ENCODE data around the gene MORC1.
A peak's percentile ranks its signal among the peaks of the same experiment; 100 is the strongest.

MORC1 gene

DNA sequence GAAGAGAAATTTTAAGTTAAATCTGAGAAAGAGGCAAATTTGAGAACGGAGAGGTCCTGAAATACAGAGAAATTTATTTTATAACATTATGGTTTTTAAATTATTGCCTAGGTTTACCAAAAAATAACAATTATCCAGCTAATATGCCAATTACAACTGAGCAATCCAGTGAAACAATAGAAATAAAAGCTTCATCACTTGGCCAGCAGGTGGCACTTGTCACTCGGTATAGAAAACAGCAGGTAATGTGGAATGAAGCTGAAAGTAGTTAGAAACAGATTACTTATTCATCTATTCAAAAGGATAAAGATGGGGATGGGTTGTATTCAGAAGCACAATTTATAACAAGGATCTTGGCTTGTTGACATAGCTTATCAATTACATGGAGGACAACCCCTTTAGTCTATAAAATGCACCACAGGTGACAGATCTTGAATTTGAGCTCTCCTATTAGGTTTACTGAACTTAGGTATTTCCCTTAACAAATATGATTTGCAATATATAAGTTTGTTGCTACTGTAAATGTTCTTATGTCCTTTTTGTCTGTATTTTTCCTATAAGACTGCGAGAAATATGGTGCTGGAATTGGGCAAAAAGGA is 94.2 kb downstream of the MORC1 start:
- DNase-seq: peak; percentile 27

DNA sequence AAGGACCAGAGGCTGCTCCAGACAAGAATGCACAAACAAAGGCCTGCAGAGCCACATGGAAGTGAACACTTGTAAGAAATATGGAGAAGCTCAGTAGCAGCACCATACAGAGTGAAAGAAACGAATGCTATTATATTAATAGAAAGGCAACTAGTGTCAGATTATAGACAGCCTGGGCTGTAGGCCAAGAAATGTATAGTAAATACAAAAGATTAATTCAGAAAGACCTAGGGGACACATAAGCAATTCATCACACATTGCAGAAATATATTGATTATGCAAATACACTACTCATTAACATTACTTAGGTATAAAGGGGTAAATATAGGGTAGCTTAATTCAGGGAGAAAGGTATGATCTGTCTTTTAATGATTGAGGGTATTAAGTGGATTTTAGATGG is 94.8 kb downstream of the MORC1 start:
- no peak for DNase-seq

DNA sequence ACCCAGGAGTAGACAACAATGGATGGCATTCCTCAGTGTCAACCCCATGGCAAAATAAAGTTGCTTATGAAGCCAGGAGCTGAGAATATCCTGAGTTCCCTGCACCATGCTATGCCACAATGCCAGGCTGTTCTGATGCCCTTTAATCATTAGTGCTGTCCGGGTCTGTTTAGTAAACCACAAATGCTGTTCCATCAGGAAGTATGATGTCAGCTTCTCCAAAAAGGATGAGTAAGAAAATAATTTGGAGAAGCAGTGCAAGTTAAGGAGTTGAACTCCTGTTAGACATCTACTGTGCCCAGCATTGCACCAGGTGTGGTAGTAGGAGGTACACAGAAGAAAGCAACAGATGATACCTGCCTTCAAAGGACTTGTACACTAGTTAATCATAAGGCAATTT is 96.4 kb downstream of the MORC1 start:
- DNase-seq: no peak

DNA sequence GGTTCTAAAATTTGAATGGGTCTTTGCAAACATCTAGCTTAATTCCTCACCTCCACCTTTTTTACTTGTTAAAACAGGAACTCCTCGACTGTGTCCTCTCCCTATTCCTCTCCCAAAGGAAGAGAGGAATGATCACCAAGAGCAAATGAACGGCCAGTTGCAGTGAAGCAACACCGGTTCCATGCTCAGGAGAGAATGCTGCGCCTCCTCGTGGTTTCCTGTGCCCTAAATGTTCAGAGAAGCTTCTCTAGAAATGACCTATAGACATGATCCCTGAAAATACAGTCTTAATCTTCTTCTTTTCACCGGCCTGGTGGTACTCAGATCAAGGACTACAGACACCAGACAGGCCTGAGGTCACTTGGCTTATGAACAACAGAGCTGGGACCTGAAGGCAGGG is 99.1 kb downstream of the MORC1 start:
- DNase-seq: no peak

DNA sequence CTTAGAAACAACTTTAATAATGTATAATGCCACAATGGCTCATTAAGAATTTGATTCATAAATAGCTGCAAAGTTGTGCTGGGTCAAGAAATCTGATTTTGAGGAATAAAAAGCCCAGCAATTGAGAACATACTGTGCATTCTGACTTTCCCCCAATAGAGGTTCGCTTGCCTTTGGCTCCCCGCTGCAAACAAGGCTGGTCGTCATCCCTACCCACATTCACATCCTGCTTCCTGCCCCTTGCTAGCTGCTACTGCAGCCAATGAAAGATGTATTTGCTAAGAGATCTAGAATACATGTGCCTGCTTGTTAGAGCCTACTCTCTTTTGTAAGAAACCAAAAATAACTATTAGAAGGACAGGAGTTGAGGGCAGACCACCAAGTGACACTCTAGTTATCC is 112.5 kb downstream of the MORC1 start:
- no peak for DNase-seq

DNA sequence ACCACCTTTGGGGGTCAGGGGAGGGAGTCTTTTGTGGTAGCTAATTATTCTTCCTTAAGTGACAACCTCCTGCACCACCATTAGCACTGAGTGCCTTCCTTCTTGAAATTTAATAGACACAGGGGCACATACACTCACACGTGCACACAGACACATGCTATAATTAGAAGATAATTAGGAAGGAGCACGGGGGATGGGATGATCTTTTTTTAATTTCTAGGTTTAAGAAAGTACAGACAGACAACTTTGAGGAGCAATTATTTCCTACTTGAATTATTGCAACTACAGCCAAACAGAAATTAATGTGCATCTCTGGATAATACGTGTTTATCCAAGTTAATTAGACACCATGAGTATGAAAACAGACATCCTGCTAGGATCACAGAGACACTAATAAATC is 119.5 kb downstream of the MORC1 start:
- DNase-seq: no peak

DNA sequence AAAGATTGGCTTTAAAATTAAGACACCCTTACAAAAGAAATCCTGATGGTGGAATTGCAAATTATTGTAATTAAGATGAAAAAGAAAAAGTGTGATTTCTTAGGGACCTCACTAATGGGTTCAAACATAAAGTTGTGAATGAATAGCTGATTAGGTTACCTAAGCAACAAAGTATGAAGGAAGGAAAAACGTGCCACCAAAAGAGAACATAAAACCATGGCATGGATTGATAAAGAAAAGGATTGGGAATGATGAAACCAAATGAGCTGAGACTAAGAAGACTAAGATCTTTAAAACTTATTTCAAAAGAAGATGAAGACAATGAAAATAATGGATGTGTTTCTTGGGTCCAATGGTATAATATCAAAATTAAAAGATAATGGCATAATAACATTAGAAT is 132.1 kb downstream of the MORC1 start:
- no peak for DNase-seq

DNA sequence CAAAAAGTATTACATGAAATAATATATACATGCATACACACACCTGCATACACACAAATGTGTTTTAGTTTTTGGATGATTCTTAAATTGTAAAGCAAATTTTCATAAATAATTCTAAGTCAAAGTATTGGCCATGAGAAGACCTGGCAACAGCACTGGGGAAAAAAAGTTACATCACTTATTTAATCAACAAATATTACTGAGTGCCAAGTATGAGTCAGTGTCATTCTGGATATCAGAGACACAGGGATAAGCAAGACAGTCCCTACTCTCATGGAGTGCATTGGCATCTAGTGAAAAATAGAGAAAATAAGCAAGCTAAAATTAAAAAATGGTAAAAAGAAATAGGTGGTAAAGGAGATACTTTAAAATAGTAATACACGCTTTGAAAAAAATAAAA is 134.9 kb downstream of the MORC1 start:
- DNase-seq: no peak

DNA sequence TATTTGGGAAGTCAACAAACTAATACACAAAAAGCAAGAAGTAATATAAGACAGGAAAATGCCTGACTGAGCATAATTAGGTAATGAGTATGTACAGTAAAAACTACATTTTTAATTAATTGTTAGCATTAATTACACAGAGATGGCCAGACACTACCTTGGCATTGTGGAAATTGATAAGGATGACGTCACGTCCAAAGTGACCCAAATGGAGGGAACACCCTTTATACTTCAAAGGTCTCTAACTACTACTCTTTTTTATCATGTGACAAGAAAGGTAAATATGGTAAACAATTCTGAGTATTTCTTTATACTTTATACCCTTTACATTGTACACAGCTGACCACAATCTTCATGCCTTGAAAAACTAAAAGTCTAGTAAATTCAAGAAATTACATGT is 141.9 kb downstream of the MORC1 start:
- DNase-seq: no peak

DNA sequence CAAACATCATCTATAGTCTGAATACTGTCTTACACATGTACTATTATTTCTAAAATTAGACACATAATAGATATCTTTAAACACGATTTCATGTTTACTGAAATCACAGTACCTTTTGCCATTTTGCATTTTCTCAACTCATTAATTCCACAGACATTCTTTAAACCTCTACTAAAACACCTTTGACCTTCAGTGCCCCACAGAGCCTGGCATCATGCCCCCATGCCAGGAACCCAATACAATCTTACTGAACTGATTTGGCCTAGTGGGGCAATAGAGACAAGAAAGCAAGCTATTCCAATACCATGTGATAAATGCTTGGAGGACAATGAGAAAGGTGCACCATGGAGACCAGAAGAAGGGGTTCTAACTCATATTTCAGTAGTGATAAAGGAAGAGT is 144.9 kb downstream of the MORC1 start:
- no peak for DNase-seq

DNA sequence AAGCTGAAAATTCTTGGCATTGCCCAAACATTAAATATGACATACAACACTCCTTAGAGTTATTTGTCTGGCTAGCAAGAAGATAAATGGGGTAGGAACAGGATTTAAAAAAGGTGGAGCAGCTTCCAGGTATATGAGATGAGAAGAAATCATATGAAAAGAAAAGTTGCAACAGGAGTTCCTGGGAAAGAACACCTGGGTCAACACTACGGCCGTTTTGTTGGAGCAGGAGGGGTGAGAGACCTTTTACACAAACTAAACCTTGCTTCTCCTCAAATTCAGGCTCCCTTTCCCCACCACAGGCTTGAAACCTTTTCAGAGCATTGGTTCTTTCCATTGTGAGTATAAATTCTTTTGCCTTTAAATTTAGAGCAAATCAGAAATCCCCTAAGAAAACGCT is 145.5 kb downstream of the MORC1 start:
- no peak for DNase-seq

DNA sequence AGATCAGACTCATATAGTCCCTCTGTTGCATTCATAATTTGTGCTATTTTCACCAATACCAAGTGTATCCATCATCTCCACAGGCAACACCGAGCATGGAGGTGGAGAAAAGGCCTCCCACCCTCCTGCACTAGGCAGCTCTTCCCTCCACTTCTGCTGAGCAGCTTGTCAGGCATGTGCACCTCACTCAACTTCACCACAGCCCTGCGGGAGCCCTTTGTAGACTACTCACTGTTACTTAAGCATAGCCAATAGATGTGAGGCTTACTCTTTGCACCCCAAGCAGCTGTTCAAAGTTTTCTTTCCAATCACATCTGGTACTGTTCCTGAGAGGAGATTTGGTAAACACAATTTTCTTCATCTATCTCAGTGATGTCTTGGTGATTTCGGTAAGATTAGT is 147.4 kb downstream of the MORC1 start:
- DNase-seq: no peak

DNA sequence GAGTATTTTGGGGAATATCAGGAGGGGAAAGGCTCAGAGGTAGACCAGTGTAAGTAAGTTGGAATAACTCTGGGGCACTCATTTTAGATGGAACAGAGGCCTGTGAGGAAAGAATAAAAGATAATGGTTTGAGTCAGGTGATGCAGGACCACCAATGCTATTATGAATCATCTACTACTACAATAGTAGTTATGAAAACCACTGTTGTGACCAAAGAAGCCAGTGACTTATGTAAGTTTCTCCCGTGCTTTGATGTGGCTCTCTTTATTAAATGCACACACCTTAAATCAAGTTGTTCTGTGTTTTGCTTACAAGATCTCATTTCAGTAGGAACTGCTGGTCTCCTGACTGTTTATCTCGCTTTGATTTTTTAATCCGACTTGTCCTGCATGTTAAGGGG is 151.2 kb downstream of the MORC1 start:
- no peak for DNase-seq

DNA sequence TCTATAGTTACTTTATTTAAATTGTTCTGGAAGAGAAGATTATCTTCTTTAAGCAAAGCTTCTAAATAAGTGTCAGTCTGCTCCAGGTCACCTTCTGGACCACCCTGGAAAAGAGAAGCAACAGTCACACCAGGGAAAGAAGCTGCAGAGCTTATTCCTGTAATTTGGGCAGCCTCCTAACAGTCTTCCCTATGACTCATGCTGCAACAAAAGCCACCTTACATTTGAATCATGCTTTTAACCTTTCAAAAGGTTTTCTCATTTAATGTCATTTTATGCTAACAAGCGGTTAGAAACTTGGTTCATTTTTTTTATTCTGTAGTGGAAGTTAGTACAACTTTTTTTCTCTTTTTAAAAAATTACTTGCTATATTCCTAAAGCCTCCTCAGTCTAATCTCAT is 158.9 kb downstream of the MORC1 start:
- DNase-seq: no peak

DNA sequence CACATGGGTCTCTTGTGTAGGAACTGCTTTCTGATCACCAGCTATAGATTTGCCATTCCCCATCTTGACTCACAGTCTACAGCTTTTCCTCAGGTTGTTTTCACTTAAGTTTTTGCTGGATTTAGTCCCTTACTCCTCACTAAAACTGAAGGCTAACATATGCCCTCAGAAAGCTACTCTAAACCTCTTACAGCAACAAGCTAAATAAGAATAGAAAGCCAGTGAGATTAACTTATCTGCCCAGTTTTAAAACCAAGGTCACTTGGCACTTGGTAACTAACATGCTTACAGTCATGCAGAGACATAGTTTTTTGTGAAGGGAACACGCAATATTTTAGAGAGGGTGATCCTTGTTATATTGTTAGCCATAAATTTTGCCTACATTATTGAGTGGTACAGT is 164.2 kb downstream of the MORC1 start, which contains the start of gene GUCA1C:
TSS of gene GUCA1C (minus strand) at position 180 of the 400 bp plus-strand sequence. CDS start at position 63, 117 bp downstream.
- no peak for DNase-seq

DNA sequence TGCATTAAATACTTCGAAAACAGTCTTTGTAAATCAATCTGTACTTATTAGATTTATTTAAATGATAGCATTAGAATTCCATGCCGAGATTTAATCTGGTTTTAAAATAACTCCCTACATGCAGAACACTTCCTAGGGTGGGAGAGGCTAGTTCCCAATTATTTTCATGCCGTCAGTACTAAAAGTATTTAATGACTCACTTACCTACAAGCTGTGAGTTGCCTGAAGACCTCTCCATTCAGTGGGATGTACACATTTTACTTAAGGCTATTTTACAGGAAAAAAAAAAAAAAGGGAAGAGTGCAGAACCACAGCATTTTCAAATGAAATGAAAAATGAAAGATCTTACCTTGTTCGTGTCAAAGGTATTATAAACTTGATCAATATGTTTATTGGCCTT is 164.7 kb downstream of the MORC1 start:
- no peak for DNase-seq

DNA sequence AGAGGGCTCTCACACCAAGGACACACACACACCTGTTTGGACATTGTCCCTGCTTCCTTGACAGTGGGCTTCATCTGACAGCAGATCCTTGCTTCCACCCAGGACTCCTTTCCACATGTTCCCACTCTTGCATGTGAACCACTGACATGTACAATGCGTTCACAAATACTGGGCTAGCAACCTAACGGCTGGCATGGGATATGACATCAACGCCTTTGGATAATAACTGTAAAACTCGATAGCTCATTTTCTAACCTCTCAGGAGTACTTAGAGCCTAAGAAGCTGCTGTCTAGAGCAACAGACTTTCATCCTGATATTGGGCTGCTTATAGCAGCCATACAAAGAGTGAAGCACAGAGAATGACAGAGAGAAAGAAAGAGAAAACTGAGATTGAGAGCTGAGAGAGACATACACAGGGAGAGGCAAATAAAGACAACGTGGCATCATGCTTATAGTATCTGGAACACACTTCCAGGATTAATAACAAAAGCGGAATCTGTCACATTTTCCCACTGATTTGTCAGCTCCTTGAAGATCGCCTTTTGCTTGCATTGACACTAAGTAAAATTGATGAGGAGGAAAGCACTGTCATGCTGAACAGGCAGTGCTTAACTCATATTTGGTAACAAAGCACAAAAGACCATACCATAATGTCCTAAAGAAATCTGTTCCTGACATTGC is 166.0 kb downstream of the MORC1 start:
- no peak for DNase-seq

DNA sequence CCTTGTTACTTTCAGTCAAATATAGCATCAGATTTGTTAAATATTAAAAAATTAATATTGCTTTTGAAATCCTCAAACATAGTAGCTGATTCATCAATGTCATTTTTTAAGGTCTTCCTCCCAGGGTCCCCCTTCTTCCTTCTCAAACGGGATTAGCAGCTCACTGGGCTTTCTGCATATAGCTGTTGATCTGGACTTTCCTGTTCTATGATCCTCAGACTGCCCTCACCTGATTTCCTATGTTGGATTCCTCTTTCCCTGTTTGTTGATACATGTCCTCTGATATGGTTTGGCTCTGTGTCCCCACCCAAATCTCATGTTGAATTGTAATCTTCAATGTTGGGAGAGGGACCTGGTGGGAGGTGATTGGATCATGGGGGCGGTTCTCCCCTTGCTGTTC is 170.1 kb downstream of the MORC1 start:
- no peak for DNase-seq

DNA sequence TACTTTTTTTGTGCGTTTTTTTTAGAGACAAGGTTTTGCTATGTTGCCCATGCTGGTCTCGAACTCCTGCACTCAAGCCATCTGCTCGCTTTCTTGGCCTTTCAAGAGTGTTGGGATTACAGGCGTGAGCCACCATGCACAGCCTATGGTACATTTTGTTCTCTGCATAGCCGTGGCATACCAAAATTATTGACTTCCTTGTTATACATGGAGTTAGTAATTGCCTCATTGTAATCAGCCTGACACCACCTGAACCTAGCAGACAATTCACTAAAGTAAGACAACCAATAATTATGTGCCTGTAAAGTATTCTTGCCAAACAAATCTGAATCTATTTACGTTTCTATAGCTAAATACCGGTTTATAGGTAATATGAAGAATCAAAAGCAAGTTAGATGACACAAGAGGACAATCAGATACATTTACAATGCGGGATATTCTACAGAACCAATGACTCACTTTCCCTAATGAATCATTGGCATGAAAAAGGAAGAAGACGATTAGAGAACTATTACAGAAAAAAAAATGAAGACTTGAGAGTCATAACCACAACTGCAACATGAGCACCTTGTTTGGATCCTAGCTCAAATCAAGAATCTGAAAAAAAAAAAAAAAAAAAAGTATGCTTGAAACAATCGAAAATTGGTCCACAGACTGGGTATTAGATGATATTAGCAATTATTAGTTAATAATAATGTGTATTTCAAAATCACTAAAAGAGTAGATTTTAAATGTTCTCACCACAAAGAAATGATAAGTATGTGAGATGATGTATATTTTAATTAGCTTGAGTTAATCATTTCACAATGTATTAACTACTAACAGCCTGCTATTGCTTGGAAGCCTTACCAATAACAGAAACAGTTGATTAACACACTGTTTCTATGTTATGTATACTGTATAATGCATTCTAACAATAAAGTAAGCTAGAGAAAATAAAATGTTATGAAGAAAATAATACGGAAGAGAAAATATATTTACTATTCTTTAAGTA is 171.3 kb downstream of the MORC1 start:
- DNase-seq: no peak

DNA sequence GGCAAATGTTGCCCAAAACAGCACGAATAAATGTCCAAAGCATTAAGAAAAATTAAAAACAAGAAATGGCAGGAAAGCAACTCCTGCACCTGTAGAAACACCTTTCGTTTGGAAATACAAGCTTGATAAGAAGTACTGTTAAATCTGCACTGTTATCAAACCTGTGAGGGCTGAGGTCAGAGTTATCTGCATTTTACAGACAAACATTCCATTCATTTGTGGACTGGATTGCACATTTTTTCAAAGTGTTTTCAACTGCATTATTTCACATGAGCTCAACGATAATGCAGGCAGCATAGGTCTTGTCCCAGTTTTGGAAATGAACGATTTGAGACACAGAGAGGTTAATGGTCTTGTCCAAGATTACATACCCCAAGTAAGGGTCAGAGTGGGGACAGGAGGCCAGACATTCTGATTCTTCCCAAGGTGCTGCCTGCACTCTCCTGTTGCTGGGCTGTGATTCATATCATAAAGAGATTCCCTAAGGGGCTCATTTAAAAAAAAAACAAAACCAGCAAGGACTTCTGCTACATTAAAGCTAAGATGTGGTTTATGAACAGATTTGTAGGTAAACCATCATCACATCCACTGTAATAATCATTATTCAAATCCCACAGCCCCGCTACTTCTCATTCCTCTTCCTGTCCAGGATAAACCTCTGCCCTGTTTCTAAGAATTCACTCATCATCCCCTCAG is 177.2 kb downstream of the MORC1 start:
- no peak for DNase-seq

DNA sequence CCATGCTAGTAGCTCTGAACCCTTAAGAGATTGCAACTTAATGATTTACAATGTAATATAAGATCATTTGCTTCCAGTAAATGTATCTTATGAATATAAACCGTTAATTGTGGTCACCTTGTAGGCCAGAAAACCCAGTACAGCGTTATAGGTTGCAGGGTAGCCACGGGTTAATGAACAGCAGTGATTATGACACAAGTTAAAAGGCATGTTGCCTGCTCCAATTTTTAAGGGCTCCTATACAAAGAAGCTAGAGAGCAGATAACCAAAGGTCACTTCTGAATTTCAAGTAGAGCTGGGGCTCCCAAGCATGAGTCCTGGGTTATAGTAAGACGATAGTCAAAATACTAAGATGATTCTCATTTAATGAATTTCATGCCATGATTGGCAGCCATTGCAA is 177.8 kb downstream of the MORC1 start:
- DNase-seq: no peak

DNA sequence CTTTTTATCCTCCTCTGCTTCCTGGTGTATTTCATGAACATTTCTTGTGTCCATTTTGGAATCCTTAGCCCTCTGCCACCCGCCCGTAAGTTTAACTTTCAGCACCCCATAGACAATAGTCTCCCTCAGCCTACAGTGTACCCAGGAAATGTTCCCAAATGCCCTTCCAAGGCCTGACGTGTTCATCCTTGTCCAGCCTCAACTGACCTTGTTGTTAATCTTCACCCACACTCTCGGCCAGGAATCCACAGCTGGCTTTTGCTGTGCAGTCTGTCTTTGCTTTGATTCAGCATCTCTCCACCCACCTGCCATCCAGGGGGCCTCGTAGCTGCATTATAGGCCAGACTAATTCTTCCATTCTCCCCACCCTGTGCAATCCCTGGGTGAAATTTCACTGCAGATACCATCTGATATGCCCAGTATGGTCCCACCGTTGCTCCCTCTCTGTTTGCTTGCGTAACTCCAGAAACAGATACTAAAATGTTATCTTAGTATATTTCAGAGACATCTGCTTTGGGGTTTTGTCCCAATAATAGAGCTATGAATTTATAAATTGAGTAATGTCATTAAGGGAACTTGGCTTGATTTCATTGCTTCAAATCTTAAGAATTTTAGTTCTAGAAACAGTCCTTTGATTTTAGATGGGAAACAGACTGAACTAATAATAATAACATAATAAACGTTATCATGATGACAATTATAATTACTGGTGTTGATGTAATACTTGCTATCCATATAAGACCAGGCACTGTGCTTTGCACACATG is 180.8 kb downstream of the MORC1 start:
- DNase-seq: no peak

All from NCI-H2171 (cell line).